ENCODE data around the gene SLC17A8. TPM values are rescaled to one million over a fixed set of nuclear protein-coding genes. Genes with fewer than 3 reads are reported as not detected.
"Not testable (repeated sequence)": the region's sequence is repeated elsewhere in the genome, so short reads cannot be mapped to it uniquely, and the experiment has no call there.

SLC17A8 gene
- total RNA-seq (2014; rRNA removed; shearing (Covaris generic)) (not detected in 2 replicates), polyA plus RNA-seq (2016; fragmentation: Nextera tagmentation; extraction: Ambion mirVana) (not detected in 2 replicates)

DNA sequence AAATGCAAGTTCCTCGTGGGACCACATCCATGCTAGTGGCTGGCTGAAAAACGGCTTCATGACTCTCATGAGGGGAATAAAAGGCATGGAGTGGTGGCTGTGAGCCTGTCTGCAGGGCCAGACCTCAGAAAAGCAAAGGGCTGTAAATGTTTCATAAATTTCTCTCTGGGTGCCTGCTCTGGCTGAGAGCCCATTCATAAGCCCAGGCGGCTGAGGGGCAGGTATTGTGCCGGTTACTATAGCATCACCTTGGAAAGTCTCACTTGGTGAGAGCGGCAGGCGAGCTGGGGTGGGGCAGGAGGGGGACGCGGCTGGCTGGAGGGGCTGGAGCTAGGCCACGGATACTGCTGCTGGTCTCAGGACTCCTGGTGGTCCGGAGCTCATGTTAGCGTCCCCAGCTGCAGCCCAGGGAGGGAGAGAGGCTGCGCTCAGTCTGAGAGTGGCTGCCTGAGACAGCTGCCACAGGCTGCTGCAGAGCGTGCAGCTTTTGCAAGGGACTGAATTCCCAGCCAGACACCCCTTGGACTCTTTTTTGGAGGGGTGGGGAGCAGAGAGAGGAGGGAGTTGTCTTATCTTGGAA lies at the start of gene SLC17A8:
Gene SLC17A8, plus strand, starts transcription at position 431 of the 580 bp plus-strand sequence. CDS start 318 bp downstream, outside the sequence.
- no peak for TF ChIP-seq EZH2phosphoT487 (IDR thresholded peaks at IDR 0.05; ENCODE audit: insufficient read depth, low read depth)
- no peak for TF ChIP-seq EZH2 (IDR thresholded peaks at IDR 0.05; ENCODE audit: insufficient read depth, poor library complexity, severe bottlenecking)
- no peaks in the 10 kb centered on the region for H3F3A ChIP-seq (ENCODE audit: insufficient read depth)
- no peak within 1 kb of the TSS for H3K9ac ChIP-seq
- in situ Hi-C loops (cut with MboI) = no loop called here
- no peak for DNase-seq
- H3K4me2 ChIP-seq (ENCODE audit: unreplicated experiment) = no peak within 1 kb of the TSS
- 5 to 12% methylated on average over 12 to 13 of the region's 13 CpGs for WGBS, 2 experiments (ENCODE audit: low coverage in 1 of 2, low lambda C conversion rate in 2 of 2, missing lambda C conversion rate in 2 of 2)
- no peaks in the 10 kb centered on the region for H4K20me1 ChIP-seq (ENCODE audit: insufficient read depth)
- H3K27me3 ChIP-seq (replicated peaks; ENCODE audit: insufficient read depth) = peaks cover 20% of the 10 kb centered on the region
- no peaks in the 10 kb centered on the region for H3K36me3 ChIP-seq (ENCODE audit: low read depth)
- no peak within 1 kb of the TSS for H3K27ac ChIP-seq
- no peaks in the 10 kb centered on the region for H3K9me2 ChIP-seq (ENCODE audit: insufficient read depth)
- no peak within 1 kb of the TSS for H3K4me3 ChIP-seq
- no peaks in the 10 kb centered on the region for H3K79me2 ChIP-seq (ENCODE audit: insufficient read depth)
- H3K4me1 ChIP-seq (ENCODE audit: insufficient read depth) = 0 out of 2 replicates have a peak, but pooled peaks cover 5% of the 10 kb centered on the region
- no peak within 1 kb of the TSS for H2AFZ ChIP-seq
- no peaks in the 10 kb centered on the region for H3K9me3 ChIP-seq (ENCODE audit: low read depth)

DNA sequence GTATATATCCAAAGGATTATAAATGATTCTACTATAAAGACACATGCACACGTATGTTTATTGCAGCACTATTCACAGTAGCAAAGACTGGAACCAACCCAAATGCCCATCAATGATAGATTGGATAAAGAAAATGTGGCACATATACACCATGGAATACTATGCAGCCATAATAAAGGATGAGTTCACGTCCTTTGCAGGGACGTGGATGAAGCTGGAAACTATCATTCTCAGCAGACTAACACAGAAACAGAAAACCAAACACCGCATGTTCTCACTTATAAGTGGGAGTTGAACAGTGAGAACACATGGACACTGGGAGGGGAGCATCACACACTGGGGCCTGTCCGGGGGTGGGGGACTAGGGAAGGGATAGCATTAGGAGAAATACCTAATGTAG lies 48.7 kb upstream of the SLC17A8 start:
- H3K27me3 ChIP-seq (replicated peaks; ENCODE audit: insufficient read depth); DNase-seq: not testable (repeated sequence)

GRCh38 chr12:100311317-100311716 lies 45.6 kb upstream of the SLC17A8 start:
- Histone ChIP-seq H3K4me3 (no peak overlapping the region), H3K9ac (no peak overlapping the region), H3K4me1 (ENCODE audit: insufficient read depth) (no peaks in the 10 kb centered on the region), H3K79me2 (ENCODE audit: insufficient read depth) (no peaks in the 10 kb centered on the region), H3K27me3 (replicated peaks; ENCODE audit: insufficient read depth) (no peaks in the 10 kb centered on the region), H3K9me2 (ENCODE audit: insufficient read depth) (no peaks in the 10 kb centered on the region), H3F3A (ENCODE audit: insufficient read depth) (no peaks in the 10 kb centered on the region), H3K27ac (no peak overlapping the region), H3K36me3 (ENCODE audit: low read depth) (peaks cover 40% of the 10 kb centered on the region), H3K4me2 (ENCODE audit: unreplicated experiment) (no peak overlapping the region), H3K9me3 (ENCODE audit: low read depth) (no peaks in the 10 kb centered on the region), H2AFZ (no peak overlapping the region), H4K20me1 (ENCODE audit: insufficient read depth) (no peaks in the 10 kb centered on the region)
- DNase-seq = no peak
- WGBS, 2 experiments (ENCODE audit: low coverage in 1 of 2, low lambda C conversion rate in 2 of 2, missing lambda C conversion rate in 2 of 2) = 95 to 98% methylated on average over 1 of the region's 1 CpG
- TF ChIP-seq EZH2 (IDR thresholded peaks at IDR 0.05; ENCODE audit: insufficient read depth, poor library complexity, severe bottlenecking) (no peak), EZH2phosphoT487 (IDR thresholded peaks at IDR 0.05; ENCODE audit: insufficient read depth, low read depth) (no peak)
- in situ Hi-C loops (cut with MboI) = no loop called here

More for the DNA sequence above, 48.7 kb upstream of the SLC17A8 start:
- H3K4me3 ChIP-seq; in situ Hi-C loops (cut with MboI); H3K4me2 ChIP-seq (ENCODE audit: unreplicated experiment); H3K27ac ChIP-seq; H2AFZ ChIP-seq; H3K79me2 ChIP-seq (ENCODE audit: insufficient read depth); H3K9me2 ChIP-seq (ENCODE audit: insufficient read depth); H4K20me1 ChIP-seq (ENCODE audit: insufficient read depth); H3K4me1 ChIP-seq (ENCODE audit: insufficient read depth); H3K9me3 ChIP-seq (ENCODE audit: low read depth); H3K9ac ChIP-seq; H3F3A ChIP-seq (ENCODE audit: insufficient read depth): not testable (repeated sequence)
- 96 to 99% methylated on average over 5 of the region's 5 CpGs for WGBS, 2 experiments (ENCODE audit: low coverage in 1 of 2, low lambda C conversion rate in 2 of 2, missing lambda C conversion rate in 2 of 2)
- H3K36me3 ChIP-seq (ENCODE audit: low read depth) = peaks cover 26% of the 10 kb centered on the region

- H3K36me3 ChIP-seq (ENCODE audit: low read depth) = peaks cover 38% of the 10 kb centered on the region
- DNase-seq = no peak
- in situ Hi-C loops (cut with MboI) = no loop called here
- no peaks in the 10 kb centered on the region for H3K79me2 ChIP-seq (ENCODE audit: insufficient read depth)
- H2AFZ ChIP-seq = no peak overlapping the region
- no peak overlapping the region for H3K27ac ChIP-seq
- no peaks in the 10 kb centered on the region for H3K4me1 ChIP-seq (ENCODE audit: insufficient read depth)
- no peaks in the 10 kb centered on the region for H3K27me3 ChIP-seq (replicated peaks; ENCODE audit: insufficient read depth)
- no peak overlapping the region for H3K4me2 ChIP-seq (ENCODE audit: unreplicated experiment)
- 88 to 91% methylated on average over 2 of the region's 2 CpGs for WGBS, 2 experiments (ENCODE audit: low coverage in 1 of 2, low lambda C conversion rate in 2 of 2, missing lambda C conversion rate in 2 of 2)
- no peak overlapping the region for H3K4me3 ChIP-seq
- no peaks in the 10 kb centered on the region for H4K20me1 ChIP-seq (ENCODE audit: insufficient read depth)
- H3K9me3 ChIP-seq (ENCODE audit: low read depth) = no peaks in the 10 kb centered on the region
- no peak overlapping the region for H3K9ac ChIP-seq
- H3K9me2 ChIP-seq (ENCODE audit: insufficient read depth) = no peaks in the 10 kb centered on the region
- no peak for TF ChIP-seq EZH2 (IDR thresholded peaks at IDR 0.05; ENCODE audit: insufficient read depth, poor library complexity, severe bottlenecking)
- no peak for TF ChIP-seq EZH2phosphoT487 (IDR thresholded peaks at IDR 0.05; ENCODE audit: insufficient read depth, low read depth)
- no peaks in the 10 kb centered on the region for H3F3A ChIP-seq (ENCODE audit: insufficient read depth)
These were observed 39.5 kb upstream of the SLC17A8 start for GRCh38 chr12:100317371-100317770.

DNA sequence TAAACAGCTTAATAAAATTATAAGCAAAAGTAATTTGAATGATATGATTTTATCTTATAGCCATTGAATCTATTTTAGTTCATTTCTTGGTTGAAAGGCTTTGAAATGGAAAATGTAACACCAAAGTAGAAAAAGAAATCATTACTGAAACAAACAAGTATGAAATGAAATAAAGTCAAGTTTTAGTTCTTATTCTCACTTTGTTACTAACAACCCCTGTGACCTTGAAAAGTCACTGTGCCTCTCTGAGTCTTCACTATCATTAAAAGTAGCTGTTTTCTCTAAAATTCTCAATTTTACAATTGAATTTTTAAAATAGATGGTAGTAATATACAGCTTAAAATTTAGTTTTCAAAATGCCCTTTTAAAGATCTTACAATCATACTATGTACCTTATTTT lies 32.4 kb upstream of the SLC17A8 start:
- H2AFZ ChIP-seq = no peak overlapping the region
- no peaks in the 10 kb centered on the region for H3K79me2 ChIP-seq (ENCODE audit: insufficient read depth)
- no peaks in the 10 kb centered on the region for H3F3A ChIP-seq (ENCODE audit: insufficient read depth)
- H3K27me3 ChIP-seq (replicated peaks; ENCODE audit: insufficient read depth) = no peaks in the 10 kb centered on the region
- no peak overlapping the region for H3K27ac ChIP-seq
- in situ Hi-C loops (cut with MboI) = no loop called here
- peaks cover 8% of the 10 kb centered on the region; the same call in 1 of the 2 replicates for H3K4me1 ChIP-seq (ENCODE audit: insufficient read depth)
- H3K4me3 ChIP-seq = no peak overlapping the region
- no peaks in the 10 kb centered on the region for H3K9me3 ChIP-seq (ENCODE audit: low read depth)
- no peaks in the 10 kb centered on the region for H3K9me2 ChIP-seq (ENCODE audit: insufficient read depth)
- peaks cover 23% of the 10 kb centered on the region for H3K36me3 ChIP-seq (ENCODE audit: low read depth)
- no peak overlapping the region for H3K9ac ChIP-seq
- no peak for TF ChIP-seq EZH2 (IDR thresholded peaks at IDR 0.05; ENCODE audit: insufficient read depth, poor library complexity, severe bottlenecking)
- no peak for TF ChIP-seq EZH2phosphoT487 (IDR thresholded peaks at IDR 0.05; ENCODE audit: insufficient read depth, low read depth)
- H4K20me1 ChIP-seq (ENCODE audit: insufficient read depth) = no peaks in the 10 kb centered on the region
- DNase-seq = no peak
- H3K4me2 ChIP-seq (ENCODE audit: unreplicated experiment) = no peak overlapping the region
